Gastroesophageal sphincter (tissue), 3 donors: ENCODE measurements around the gene C9orf50.
A peak's percentile ranks its signal among the peaks of the same experiment; 100 is the strongest.

Experiments
- CTCF ChIP-seq, 4 experiments: fragments of 200-600 bp in 2 of 4; fragments of 450-650 bp in 2 of 4; sonication (generic) in 1 of 4; IDR thresholded peaks; one replicate each; pipeline ENCODE4 v1.5.1; 2017 to 2019; ENCODE audit warnings: antibody characterized with exemption in 4 of 4, mild to moderate bottlenecking in 2 of 4, moderate library complexity in 2 of 4
- EP300 ChIP-seq: sonication (generic); formaldehyde crosslinking; IDR thresholded peaks from one replicate; pipeline ENCODE4 v1.6.1; 2017; ENCODE audit warnings: antibody characterized with exemption, mild to moderate bottlenecking

GRCh38 chr9:129569502-129570449 lies 51.1 kb downstream of the C9orf50 start:
- TF ChIP-seq CTCF (IDR thresholded peaks at IDR 0.05) (peak in 3 of 4 experiments; percentile 35 to 47 (median 42)), EP300 (no peak)
